ENCODE results near the gene ACSM2A. TPM values are rescaled to one million over a fixed set of nuclear protein-coding genes. Genes with fewer than 3 reads are reported as not detected.
"Not testable (repeated sequence)": the region's sequence is repeated elsewhere in the genome, so short reads cannot be mapped to it uniquely, and the experiment has no call there.

Gene ACSM2A
- total RNA-seq, 4 donors from 2014 or later, result not detected

DNA sequence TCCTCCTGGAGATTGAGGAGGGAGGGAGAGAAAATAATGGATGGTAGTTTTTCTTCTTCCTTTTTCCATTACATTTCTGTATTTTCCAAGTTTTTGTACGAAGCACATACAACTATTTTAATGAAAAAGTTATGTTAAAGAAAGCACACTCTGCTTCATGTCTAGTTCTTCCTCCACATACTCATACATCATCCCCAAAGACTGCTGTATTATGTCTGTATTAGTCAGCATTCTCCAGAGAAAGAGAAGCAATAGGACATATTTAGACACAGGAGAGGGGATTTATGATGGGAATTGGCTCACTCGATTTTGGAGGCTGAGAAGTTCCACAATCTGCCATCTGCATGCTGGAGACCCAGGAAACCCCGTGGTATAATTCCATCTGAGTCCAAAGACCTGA lies 10.1 kb upstream of the ACSM2A start:
- no peak overlapping the region for H3K4me3 ChIP-seq
- no peak for DNase-seq
- H3K27me3 ChIP-seq, result no peaks in the 10 kb centered on the region
- H3K36me3 ChIP-seq, result no peaks in the 10 kb centered on the region
- no peaks in the 10 kb centered on the region for H3K9me3 ChIP-seq
- H3K27ac ChIP-seq, result no peak overlapping the region
- no peak for TF ChIP-seq POLR2A (IDR thresholded peaks at IDR 0.05)
- TF ChIP-seq, protein P1, sequence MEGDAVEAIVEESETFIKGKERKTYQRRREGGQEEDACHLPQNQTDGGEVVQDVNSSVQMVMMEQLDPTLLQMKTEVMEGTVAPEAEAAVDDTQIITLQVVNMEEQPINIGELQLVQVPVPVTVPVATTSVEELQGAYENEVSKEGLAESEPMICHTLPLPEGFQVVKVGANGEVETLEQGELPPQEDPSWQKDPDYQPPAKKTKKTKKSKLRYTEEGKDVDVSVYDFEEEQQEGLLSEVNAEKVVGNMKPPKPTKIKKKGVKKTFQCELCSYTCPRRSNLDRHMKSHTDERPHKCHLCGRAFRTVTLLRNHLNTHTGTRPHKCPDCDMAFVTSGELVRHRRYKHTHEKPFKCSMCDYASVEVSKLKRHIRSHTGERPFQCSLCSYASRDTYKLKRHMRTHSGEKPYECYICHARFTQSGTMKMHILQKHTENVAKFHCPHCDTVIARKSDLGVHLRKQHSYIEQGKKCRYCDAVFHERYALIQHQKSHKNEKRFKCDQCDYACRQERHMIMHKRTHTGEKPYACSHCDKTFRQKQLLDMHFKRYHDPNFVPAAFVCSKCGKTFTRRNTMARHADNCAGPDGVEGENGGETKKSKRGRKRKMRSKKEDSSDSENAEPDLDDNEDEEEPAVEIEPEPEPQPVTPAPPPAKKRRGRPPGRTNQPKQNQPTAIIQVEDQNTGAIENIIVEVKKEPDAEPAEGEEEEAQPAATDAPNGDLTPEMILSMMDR (IDR thresholded peaks at IDR 0.05), result no peak
- H3K4me1 ChIP-seq, result no peaks in the 10 kb centered on the region

DNA sequence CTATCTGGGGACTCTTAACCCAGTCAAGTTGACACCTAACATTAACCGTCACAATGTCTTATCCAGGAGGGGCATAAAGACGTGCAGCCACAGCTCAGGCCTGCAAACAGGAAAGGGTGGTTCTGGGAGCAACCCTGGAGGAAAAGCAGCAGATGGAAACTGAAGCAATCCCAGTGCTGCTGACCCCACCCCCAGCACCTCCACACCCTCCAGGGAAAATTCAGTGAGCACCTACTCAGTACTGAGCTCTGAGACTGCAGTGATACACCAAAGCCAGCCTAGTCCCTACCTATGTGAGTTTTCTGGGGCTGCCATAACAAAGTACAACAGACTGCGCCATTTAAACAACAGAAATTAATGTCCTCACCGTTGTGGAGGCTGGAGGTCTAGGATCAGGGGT lies 9.5 kb upstream of the ACSM2A start:
- not testable (repeated sequence) for H3K36me3 ChIP-seq, H3K4me1 ChIP-seq, H3K27me3 ChIP-seq, H3K27ac ChIP-seq, H3K9me3 ChIP-seq, DNase-seq, H3K4me3 ChIP-seq

DNA sequence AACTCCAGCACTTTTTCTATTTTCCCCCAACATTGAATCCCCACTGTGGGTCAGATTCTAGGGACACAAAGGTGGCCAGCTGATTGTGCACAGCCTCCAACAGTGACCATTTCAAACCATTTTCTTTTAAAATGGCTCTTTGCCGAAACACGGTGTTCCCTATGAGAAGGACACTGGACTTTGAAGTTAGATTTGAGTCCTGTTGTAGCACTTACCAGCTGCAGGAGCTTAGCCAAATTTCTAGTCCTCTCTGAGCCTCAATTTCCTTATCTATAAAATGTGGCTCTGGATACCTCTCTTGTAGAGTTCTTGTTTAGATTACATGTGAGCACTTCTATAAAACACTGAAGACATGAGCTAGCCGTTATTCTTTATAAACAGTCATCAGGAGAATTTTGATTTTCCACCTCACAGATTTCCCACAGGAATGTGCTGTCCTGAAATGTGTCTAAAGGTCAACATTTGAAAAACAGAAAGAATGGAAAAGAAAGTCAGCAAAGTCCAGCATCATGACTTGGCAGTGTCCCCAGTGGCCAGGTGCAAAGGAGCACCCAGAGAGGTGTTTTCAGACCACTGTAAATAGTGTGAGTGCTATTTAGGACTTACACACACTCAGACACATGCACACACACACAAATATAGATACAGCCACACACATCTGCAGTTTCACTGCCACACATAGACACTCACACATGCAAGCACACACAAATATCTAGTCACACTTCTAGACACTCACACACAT lies 4.5 kb upstream of the ACSM2A start:
- H3K9me3 ChIP-seq, H3K27ac ChIP-seq, H3K4me3 ChIP-seq, DNase-seq, H3K36me3 ChIP-seq, H3K27me3 ChIP-seq, H3K4me1 ChIP-seq: not testable (repeated sequence)

DNA sequence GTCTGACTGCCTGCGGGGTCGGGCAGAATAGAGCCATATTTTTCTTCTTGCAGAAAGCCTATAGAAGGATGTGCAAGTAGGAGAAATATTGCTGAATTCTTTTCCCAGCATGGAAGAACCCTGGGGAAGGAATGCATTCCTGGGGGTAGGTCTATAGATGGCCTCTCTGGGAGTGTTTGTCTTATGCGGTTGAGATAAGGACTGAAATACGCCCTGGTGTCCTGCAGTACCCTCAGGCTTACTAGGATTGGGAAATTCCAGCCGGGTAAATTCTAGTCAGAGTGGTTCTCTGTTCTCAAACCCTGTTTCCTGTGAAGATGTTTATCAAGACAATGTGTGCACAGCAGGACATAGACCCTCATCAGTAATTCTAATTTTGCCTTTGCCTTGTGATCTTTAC lies 2.3 kb downstream of the ACSM2A start:
- not testable (repeated sequence) for H3K9me3 ChIP-seq, DNase-seq, H3K4me1 ChIP-seq, H3K4me3 ChIP-seq, H3K27ac ChIP-seq, H3K27me3 ChIP-seq, H3K36me3 ChIP-seq

DNA sequence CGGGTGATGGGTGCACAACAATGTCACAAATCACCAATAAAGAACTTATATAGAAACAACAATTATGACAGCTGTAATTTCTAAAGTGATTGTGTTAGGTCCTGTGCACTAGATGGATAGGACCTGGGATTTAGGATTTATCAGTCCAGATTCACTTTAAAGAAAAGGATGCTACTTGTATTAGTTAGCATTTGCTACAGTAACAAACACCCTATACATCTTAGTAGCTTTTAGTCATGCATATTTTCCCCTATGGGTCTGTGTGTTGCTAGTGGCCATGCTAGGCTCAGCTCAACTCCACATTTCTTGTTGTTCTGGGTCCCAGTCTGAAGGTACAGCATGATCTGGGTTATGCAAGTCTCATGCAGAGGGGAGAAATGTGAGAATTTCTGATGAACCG lies 7.9 kb downstream of the ACSM2A start:
- not testable (repeated sequence) for H3K9me3 ChIP-seq, DNase-seq, H3K4me1 ChIP-seq, H3K36me3 ChIP-seq, H3K4me3 ChIP-seq, H3K27ac ChIP-seq, H3K27me3 ChIP-seq

DNA sequence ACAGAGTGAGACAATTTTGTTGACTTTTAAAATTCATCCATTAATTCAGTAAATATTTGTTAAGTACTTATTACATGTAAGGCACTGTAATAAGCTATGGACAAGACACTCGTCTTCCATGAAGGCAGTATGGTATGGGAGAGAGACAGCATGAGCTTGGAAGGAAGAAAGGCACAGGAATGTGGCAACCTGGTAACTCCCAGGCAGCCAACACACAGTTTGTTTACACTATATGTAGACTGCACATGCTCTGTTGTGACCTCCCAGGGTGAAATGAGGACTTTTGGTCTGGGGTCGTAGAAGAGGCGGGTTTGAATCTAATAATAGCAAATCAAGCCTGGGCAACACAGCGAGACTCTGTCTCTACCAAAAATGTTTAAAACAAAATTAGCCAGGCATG lies 9.0 kb downstream of the ACSM2A start:
- H3K27ac ChIP-seq, H3K4me3 ChIP-seq, H3K27me3 ChIP-seq, H3K9me3 ChIP-seq, DNase-seq, H3K36me3 ChIP-seq, H3K4me1 ChIP-seq: not testable (repeated sequence)

DNA sequence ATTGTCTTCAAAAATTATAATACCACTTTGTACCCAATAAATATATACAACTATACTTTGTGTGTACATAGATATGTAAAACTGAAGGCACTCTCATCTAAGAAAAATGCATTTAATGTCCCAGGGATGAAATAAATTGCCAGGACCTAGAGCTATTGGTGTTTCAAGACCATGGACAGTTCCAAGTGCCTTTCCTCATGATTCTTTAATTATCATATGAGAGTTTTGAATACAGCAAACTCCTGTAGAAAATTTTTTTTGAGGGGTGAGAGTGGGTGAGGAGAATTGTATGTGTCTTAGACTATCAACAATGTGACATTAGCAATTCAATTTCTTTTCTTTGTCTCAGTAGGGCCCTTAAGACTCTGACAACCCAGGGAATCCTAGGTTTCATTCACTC lies 17.6 kb downstream of the ACSM2A start:
- DNase-seq, H3K4me3 ChIP-seq, H3K9me3 ChIP-seq, H3K27me3 ChIP-seq, H3K27ac ChIP-seq, H3K36me3 ChIP-seq, H3K4me1 ChIP-seq: not testable (repeated sequence)

DNA sequence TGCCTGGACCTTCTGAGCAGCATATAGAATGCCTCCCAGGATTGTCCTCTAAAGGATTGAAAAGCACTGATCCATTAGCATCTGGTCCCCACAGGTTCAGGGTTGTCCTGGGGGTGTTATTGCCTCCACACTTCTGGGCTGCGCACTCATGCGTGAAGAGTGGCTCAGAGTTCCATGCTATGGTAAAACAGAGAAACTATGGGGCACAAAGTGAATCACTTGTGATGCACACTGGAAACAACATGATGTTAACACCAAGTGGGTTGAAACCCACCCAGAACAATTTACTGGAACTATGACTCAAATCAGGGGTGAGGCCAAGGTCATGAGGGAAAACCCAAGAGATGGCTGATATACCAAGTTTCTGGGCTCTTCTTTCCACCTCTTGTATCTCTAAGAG lies 18.6 kb downstream of the ACSM2A start:
- H3K27me3 ChIP-seq, H3K4me1 ChIP-seq, H3K9me3 ChIP-seq, DNase-seq, H3K4me3 ChIP-seq, H3K27ac ChIP-seq, H3K36me3 ChIP-seq: not testable (repeated sequence)

DNA sequence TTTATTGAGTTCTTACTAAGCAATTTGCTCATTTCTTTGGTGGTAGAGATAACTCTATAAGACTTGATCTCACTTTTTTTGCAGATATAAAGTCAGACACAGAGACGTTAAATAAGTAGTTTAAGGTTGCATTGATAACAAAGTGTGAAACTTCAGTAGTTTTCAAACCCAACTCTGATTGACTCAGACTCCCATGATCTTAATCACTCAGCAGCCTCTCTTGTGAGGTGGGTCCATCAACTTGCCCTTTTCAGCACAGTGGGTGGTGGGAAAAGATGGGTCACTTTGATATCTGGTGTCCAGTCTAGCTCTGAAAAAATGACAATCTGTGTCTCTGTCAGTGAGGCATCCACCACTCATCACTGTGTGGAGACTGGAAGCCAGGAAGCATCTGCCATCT lies 19.4 kb downstream of the ACSM2A start:
- H3K4me3 ChIP-seq, H3K4me1 ChIP-seq, H3K9me3 ChIP-seq, H3K36me3 ChIP-seq, DNase-seq, H3K27ac ChIP-seq, H3K27me3 ChIP-seq: not testable (repeated sequence)

DNA sequence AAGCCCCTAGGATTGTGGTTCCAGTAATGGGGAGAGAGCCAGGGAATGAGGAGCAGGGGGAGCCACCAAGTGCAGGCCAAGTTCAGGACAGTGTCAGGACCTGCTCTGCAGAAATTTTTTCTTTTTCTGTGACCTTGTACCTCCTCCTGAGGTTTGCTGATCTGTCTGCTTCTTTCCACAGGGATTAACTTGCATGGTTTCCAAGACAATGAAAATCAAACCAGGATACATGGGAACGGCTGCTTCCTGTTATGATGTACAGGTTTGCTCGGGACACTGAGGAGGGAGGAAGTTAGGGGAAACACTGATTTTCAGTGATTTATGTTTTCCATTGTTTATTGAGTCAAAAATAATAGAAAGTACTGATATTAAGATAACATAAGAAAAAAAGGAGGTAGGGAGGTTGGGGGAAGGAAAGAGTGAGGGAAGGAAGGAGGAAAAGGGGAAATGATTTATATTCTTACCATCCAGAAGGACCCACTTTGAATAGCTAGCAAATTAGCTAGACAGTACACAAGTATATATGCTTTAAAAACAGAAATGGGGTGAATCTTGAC lies 25.9 kb downstream of the ACSM2A start:
- not testable (repeated sequence) for H3K9me3 ChIP-seq, H3K36me3 ChIP-seq, DNase-seq, H3K27me3 ChIP-seq, H3K4me1 ChIP-seq, H3K4me3 ChIP-seq, H3K27ac ChIP-seq

DNA sequence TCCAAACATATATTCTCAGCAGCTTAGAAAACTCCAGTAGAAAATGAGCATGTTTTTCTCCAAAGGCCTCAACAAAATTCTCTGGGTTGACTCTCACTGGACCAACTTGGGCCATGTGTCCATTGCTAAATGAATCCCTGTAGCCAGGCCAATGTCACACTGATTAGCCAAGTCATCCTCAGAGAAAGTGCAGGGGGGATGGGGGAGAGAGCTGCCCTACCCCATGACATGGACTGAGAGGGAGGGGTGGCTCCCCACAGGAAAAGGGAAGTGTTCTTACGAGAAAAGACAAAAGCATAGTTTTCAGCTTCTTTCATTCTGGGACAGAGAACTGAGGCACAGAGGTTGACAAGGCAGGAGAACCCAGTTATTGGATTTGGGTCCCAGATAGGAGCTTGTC lies 32.7 kb downstream of the ACSM2A start:
- not testable (repeated sequence) for H3K27me3 ChIP-seq, H3K4me3 ChIP-seq, H3K9me3 ChIP-seq, H3K36me3 ChIP-seq, H3K4me1 ChIP-seq, H3K27ac ChIP-seq, DNase-seq
